SK-N-SH (cell line): ENCODE measurements around the gene HPCA.

Source experiments
- EP300 ChIP-seq, 2 experiments: IDR thresholded peaks; 2 replicates each; pipeline versions ENCODE4 v1.4.0 to v1.6.1; 2012; ENCODE audit warnings: borderline replicate concordance in 1 of 2, low read depth in 1 of 2, low read length in 1 of 2
- GABPA ChIP-seq: IDR thresholded peaks from 2 replicates; pipeline ENCODE4 v1.4.0; 2012; ENCODE audit warnings: low read depth, mild to moderate bottlenecking
- NRF1 ChIP-seq: IDR thresholded peaks from 2 replicates; pipeline ENCODE4 v1.6.1; 2012; ENCODE audit warnings: low read depth, mild to moderate bottlenecking, low read length
- POLR2AphosphoS5 ChIP-seq: IDR thresholded peaks from 2 replicates; pipeline ENCODE4 v1.6.1; 2012; ENCODE audit warnings: low read depth, low read length
- RAD21 ChIP-seq: IDR thresholded peaks from 2 replicates; pipeline ENCODE4 v1.6.1; 2012; ENCODE audit warnings: mild to moderate bottlenecking, low read length
- RCOR1 ChIP-seq: fragments of 150-350 bp; IDR thresholded peaks from 2 replicates; pipeline ENCODE4 v1.6.1; 2017; ENCODE audit warnings: antibody characterized with exemption, low read length
- SIN3A ChIP-seq: IDR thresholded peaks from 2 replicates; pipeline ENCODE4 v1.6.1; 2012; ENCODE audit warnings: low read depth, mild to moderate bottlenecking, low read length, moderate library complexity, borderline replicate concordance
- YY1 ChIP-seq: IDR thresholded peaks from 2 replicates; pipeline ENCODE4 v1.4.0; 2012; ENCODE audit warnings: low read depth, mild to moderate bottlenecking
- TF ChIP-seq, protein P1 (sequence below): IDR thresholded peaks from 2 replicates; pipeline ENCODE4 v1.6.1; 2012; ENCODE audit warnings: mild to moderate bottlenecking, low read depth, low read length, moderate library complexity
- TF ChIP-seq, protein P2 (sequence below): fragments of 200-600 bp; sonication (generic); IDR thresholded peaks from 2 replicates; pipeline ENCODE4 v1.6.1; 2017; ENCODE audit warnings: antibody characterized with exemption, mild to moderate bottlenecking, moderate library complexity

GRCh38 chr1:32864375-32865019, 21.8 kb upstream of the HPCA start:
- no peak for TF ChIP-seq YY1
- no peak for TF ChIP-seq RAD21
- no peak for TF ChIP-seq GABPA
- TF ChIP-seq, protein P1, sequence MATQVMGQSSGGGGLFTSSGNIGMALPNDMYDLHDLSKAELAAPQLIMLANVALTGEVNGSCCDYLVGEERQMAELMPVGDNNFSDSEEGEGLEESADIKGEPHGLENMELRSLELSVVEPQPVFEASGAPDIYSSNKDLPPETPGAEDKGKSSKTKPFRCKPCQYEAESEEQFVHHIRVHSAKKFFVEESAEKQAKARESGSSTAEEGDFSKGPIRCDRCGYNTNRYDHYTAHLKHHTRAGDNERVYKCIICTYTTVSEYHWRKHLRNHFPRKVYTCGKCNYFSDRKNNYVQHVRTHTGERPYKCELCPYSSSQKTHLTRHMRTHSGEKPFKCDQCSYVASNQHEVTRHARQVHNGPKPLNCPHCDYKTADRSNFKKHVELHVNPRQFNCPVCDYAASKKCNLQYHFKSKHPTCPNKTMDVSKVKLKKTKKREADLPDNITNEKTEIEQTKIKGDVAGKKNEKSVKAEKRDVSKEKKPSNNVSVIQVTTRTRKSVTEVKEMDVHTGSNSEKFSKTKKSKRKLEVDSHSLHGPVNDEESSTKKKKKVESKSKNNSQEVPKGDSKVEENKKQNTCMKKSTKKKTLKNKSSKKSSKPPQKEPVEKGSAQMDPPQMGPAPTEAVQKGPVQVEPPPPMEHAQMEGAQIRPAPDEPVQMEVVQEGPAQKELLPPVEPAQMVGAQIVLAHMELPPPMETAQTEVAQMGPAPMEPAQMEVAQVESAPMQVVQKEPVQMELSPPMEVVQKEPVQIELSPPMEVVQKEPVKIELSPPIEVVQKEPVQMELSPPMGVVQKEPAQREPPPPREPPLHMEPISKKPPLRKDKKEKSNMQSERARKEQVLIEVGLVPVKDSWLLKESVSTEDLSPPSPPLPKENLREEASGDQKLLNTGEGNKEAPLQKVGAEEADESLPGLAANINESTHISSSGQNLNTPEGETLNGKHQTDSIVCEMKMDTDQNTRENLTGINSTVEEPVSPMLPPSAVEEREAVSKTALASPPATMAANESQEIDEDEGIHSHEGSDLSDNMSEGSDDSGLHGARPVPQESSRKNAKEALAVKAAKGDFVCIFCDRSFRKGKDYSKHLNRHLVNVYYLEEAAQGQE, result no peak
- TF ChIP-seq SIN3A, result no peak
- TF ChIP-seq, protein P2, sequence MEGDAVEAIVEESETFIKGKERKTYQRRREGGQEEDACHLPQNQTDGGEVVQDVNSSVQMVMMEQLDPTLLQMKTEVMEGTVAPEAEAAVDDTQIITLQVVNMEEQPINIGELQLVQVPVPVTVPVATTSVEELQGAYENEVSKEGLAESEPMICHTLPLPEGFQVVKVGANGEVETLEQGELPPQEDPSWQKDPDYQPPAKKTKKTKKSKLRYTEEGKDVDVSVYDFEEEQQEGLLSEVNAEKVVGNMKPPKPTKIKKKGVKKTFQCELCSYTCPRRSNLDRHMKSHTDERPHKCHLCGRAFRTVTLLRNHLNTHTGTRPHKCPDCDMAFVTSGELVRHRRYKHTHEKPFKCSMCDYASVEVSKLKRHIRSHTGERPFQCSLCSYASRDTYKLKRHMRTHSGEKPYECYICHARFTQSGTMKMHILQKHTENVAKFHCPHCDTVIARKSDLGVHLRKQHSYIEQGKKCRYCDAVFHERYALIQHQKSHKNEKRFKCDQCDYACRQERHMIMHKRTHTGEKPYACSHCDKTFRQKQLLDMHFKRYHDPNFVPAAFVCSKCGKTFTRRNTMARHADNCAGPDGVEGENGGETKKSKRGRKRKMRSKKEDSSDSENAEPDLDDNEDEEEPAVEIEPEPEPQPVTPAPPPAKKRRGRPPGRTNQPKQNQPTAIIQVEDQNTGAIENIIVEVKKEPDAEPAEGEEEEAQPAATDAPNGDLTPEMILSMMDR, result no peak
- TF ChIP-seq RCOR1, result no peak
- TF ChIP-seq EP300 (IDR thresholded peaks at IDR 0.05; ENCODE audit: borderline replicate concordance in 1 of 2, low read depth in 1 of 2, low read length in 1 of 2), result no peak
- TF ChIP-seq NRF1, result no peak
- TF ChIP-seq POLR2AphosphoS5, result no peak
